ENCODE data around the gene SAMD13. TPM values are rescaled to one million over a fixed set of nuclear protein-coding genes. Genes with fewer than 3 reads are reported as not detected.

Gene SAMD13
- total and polyA plus RNA-seq, 2 of the 8 experiments (the other 6 are each of a cell fraction or from before 2014, with no cell fraction given), result 0.86 to 2.3 TPM

DNA sequence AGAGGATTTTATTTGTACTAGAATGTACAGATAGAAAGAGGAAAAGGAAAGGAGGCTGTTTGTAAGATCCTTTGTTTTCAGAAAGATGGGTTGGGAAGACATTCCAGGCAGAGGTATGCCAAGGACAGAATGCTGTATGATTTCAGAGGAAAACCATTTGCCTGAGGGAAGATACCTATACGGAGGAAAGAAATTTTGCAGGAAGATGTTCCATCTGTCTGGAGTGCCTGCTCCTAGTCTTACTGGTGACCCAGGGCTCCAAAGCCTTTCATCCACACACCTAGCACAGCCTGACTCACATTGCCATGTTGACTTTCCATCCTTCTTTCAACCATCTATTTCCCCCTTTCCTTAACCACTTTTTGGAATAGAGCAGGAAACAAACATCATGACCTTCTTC, 18.2 kb downstream of the SAMD13 start:
- H2BK5ac ChIP-seq (ENCODE audit: low read depth, low read length), result no peak overlapping the region
- H3K4me3 ChIP-seq (ENCODE audit: extremely low read depth in 1 of 4, insufficient read depth in 2 of 4, low read depth in 3 of 4, low read length in 4 of 4), result no peak overlapping the region
- H3K4me2 ChIP-seq (ENCODE audit: insufficient read depth in 1 of 2, low read depth in 2 of 2, low read length in 2 of 2), result no peak overlapping the region
- TF ChIP-seq CTBP2 (IDR thresholded peaks at IDR 0.05; ENCODE audit: borderline replicate concordance, insufficient read depth, insufficient read length, low read length) (no peak), BACH1 (IDR thresholded peaks at IDR 0.05; ENCODE audit: low read length) (no peak), EP300 (IDR thresholded peaks at IDR 0.05; ENCODE audit: borderline replicate concordance in 1 of 2, low read depth in 2 of 2, low read length in 2 of 2) (no peak), RXRA (IDR thresholded peaks at IDR 0.05; ENCODE audit: insufficient read depth, low read depth, low read length) (no peak), SRF (IDR thresholded peaks at IDR 0.05; ENCODE audit: low read depth, low read length) (no peak), RBBP5 (IDR thresholded peaks at IDR 0.05; ENCODE audit: borderline replicate concordance, low read depth, low read length) (no peak), CBX8 (IDR thresholded peaks at IDR 0.05; ENCODE audit: borderline replicate concordance, low read depth, low read length) (no peak)
- H3K4me1 ChIP-seq (replicated peaks in 1 of 4; ENCODE audit: control insufficient read depth in 3 of 4, insufficient read depth in 4 of 4, low read length in 3 of 4), result peaks cover 0 to 5% (median 0%) of the 10 kb centered on the region in 4 experiments; a peak in 2 of 7 replicates
- H3K79me2 ChIP-seq (ENCODE audit: control insufficient read depth in 1 of 2, insufficient read depth in 2 of 2, low read length in 2 of 2), result no peaks in the 10 kb centered on the region
- no peak overlapping the region for H3K23ac ChIP-seq (ENCODE audit: insufficient read length)
- H4K91ac ChIP-seq (replicated peaks; ENCODE audit: insufficient read length, low read length), result no peak overlapping the region
- no peak overlapping the region for H2BK120ac ChIP-seq (replicated peaks; ENCODE audit: low read depth, low read length)
- ChIA-PET POLR2A (ENCODE audit: partially characterized antibody) (no interaction called here), CTCF (ENCODE audit: partially characterized antibody) (no interaction called here)
- H3K56ac ChIP-seq (replicated peaks; ENCODE audit: insufficient read length, low read depth, low read length), result no peak overlapping the region
- H2BK15ac ChIP-seq (ENCODE audit: low read length), result no peak overlapping the region
- no peak overlapping the region for H2AK5ac ChIP-seq (ENCODE audit: low read depth, low read length)
- H3K9me3 ChIP-seq (ENCODE audit: insufficient read depth in 2 of 2, low read depth in 1 of 2, low read length in 1 of 2), result no peaks in the 10 kb centered on the region
- no peak overlapping the region for H3K27ac ChIP-seq (ENCODE audit: low read depth, low read length)
- no peak overlapping the region for H2AFZ ChIP-seq (ENCODE audit: low read length)
- WGBS, 2 experiments (ENCODE audit: extremely low coverage in 1 of 2, insufficient coverage in 1 of 2, insufficient read length in 1 of 2, insufficient replicate concordance in 2 of 2, low coverage in 1 of 2, low lambda C conversion rate in 2 of 2, missing lambda C conversion rate in 1 of 2), result 82% methylated on average over 1 of the region's 1 CpG; no CpG with 5 or more reads in 1 of the 2 experiments
- DNase-seq (ENCODE audit: low read depth in 1 of 2, low spot score in 2 of 2), result no peak
- H3K14ac ChIP-seq (ENCODE audit: insufficient read length), result no peak overlapping the region
- H2BK12ac ChIP-seq (ENCODE audit: low read depth, low read length), result no peak overlapping the region
- no peak overlapping the region for H3K4ac ChIP-seq (replicated peaks; ENCODE audit: insufficient read length, low read depth, low read length)
- no peaks in the 10 kb centered on the region for H4K20me1 ChIP-seq (replicated peaks in 1 of 2; ENCODE audit: control insufficient read depth in 1 of 2, insufficient read depth in 2 of 2, low read length in 2 of 2)
- no peak overlapping the region for H2BK20ac ChIP-seq (ENCODE audit: low read length)
- no peak overlapping the region for H3K9ac ChIP-seq (replicated peaks in 1 of 4; ENCODE audit: extremely low read depth in 1 of 4, low read depth in 3 of 4, low read length in 3 of 4)
- H4K5ac ChIP-seq (ENCODE audit: insufficient read length, low read depth, low read length), result no peak overlapping the region
- FAIRE-seq, result no peak
- H3K23me2 ChIP-seq (ENCODE audit: low read depth, low read length), result no peaks in the 10 kb centered on the region
- no peaks in the 10 kb centered on the region; the same call in 1 of the 2 replicates for H3K79me1 ChIP-seq (ENCODE audit: low read depth, low read length)
- H4K8ac ChIP-seq (ENCODE audit: extremely low read depth, insufficient read depth, low read length), result no peak overlapping the region
- H3K27me3 ChIP-seq (replicated peaks in 1 of 4; ENCODE audit: control insufficient read depth in 3 of 4, extremely low read depth in 1 of 4, insufficient read depth in 3 of 4, low read length in 3 of 4), result no peaks in the 10 kb centered on the region
- H3K36me3 ChIP-seq (ENCODE audit: control insufficient read depth in 2 of 4, insufficient read depth in 4 of 4, low read length in 3 of 4), result no peaks in the 10 kb centered on the region; a peak in 1 of 8 replicates
- no peak overlapping the region for H3K18ac ChIP-seq (ENCODE audit: extremely low read depth, low read length)
